ENCODE data around the gene CNKSR2. TPM values are rescaled to one million over a fixed set of nuclear protein-coding genes. Genes with fewer than 3 reads are reported as not detected.

The CNKSR2 gene
- total RNA-seq, 2 donors from 2014 or later = 4.4 to 7.6 TPM

DNA sequence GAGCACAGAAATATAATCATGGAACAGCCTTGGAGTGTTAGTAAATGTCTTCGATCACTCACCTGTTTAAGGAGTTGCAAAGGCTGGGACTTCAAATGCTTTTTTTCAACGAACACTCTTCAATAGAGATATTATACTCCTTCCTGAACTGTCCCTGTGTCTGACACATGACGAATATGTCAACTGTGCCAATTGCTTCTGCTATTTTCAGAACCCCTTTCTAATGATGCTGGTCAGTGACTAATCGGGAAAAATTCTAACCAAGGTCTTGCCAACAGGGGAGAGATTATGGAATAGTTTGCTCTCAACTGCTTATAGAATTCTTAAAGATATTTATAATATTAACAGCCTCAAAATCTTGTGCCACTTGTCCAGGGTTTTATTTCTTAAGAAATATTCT, 292.5 kb downstream of the CNKSR2 start:
- Mint-ChIP-seq H3K4me1 (ENCODE audit: low read depth) (no peaks in the 10 kb centered on the region), H3K36me3 (ENCODE audit: insufficient read depth in 2 of 2) (no peaks in the 10 kb centered on the region), H3K27me3 (ENCODE audit: low read depth) (peaks cover 23% of the 10 kb centered on the region), H3K27ac (no peak overlapping the region), H3K4me3 (no peak overlapping the region), H3K9me3 (peaks cover 0 to 2% of the 10 kb centered on the region in 2 donors)
- ATAC-seq (replicated peaks in 1 of 2) (no peak), DNase-seq (no peak)

DNA sequence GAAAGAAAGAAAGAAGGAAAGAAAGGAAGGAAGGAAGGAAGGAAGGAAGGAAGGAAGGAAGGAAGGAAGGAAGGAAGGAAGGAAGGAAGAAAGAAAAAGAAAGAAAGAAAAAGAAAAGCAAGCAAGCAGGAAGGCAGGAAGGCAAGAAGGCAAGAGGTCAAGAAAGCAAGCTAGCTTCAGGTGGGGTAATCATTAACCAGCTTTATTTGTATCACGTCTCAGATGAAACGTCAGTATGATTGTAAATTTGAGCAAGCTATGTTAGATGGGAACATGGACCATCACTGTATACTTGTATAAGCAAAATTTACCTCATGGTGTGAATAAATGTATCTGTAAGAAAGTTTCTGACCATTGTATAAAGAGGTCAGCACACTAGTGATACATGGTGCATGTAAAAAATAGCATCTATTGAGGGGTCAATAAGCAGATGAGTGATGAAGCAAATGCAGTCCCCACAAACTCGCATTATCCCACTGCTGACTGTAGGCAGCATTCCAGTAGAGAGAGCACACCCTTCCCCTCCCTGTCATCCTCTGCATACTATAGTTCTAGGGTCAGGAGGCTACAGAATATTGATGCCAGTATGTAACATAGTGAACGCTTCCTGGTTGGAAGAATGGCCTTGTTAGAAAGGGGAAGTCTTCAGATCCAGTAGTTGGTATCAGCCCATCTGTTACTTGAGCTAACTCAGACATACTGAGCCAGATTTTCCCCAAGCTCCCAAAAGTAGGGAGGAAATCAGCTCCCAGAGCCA, 300.4 kb downstream of the CNKSR2 start:
- Mint-ChIP-seq H3K36me3 (ENCODE audit: insufficient read depth in 2 of 2) (no peaks in the 10 kb centered on the region), H3K27ac (no peak overlapping the region), H3K4me1 (ENCODE audit: low read depth) (no peaks in the 10 kb centered on the region), H3K4me3 (no peak overlapping the region), H3K27me3 (ENCODE audit: low read depth) (peaks cover 13% of the 10 kb centered on the region), H3K9me3 (peaks cover 0 to 5% of the 10 kb centered on the region in 2 donors)
- DNase-seq = no peak
- no peak for ATAC-seq (replicated peaks in 1 of 2)

DNA sequence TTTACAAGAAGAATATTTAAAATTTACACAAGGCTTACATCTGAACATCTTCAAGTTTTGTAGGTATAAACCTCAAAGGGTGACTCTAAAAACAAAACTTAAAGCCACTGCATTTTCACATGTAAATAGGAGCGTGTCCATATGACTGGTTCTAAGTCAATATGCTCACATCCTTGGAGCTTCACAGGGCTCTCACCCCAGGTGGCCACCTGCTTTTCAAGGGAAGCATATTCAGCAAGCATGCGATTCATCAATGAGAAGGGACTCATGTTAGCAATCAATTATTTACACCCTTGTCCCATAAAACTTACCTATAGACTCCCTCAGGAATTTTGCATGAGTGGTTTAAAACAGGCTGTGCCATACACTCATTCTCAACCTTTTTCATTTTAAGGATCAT, 301.7 kb downstream of the CNKSR2 start:
- no peaks in the 10 kb centered on the region for H3K36me3 Mint-ChIP-seq (ENCODE audit: insufficient read depth in 2 of 2)
- no peak overlapping the region for H3K27ac Mint-ChIP-seq
- DNase-seq = no peak
- no peaks in the 10 kb centered on the region for H3K4me1 Mint-ChIP-seq (ENCODE audit: low read depth)
- peaks cover 0 to 5% of the 10 kb centered on the region in 2 donors for H3K9me3 Mint-ChIP-seq
- H3K27me3 Mint-ChIP-seq (ENCODE audit: low read depth) = peaks cover 17% of the 10 kb centered on the region
- H3K4me3 Mint-ChIP-seq = no peak overlapping the region
- ATAC-seq (replicated peaks in 1 of 2) = no peak

DNA sequence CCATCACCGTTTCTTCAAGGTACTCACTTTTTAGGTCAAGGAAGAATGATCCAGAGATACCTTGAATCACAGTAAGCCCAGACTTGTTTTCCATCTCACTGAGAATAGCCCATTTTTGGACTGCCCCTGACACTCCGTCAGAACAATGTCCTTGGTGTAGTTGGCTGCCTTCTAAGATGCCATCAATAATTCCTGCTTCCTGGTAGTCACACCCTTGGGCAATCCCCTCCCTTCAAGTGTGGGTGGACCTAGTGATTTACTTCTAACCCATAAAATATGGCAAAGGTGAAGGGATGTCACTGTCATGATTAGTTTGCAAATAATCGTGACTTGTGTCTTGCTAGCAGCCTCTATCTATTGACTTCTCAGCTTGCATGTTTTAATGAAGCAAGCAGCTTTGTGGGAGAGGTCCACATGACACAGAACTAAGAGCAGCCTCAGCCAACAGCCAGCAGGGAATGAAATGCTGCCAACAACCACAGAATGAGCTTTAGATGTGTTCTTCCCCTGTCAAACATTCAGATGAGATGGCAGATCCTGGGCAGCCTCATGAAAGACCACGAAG, 303.9 kb downstream of the CNKSR2 start:
- Mint-ChIP-seq H3K9me3 (peaks cover 0 to under 1% of the 10 kb centered on the region in 2 donors), H3K36me3 (ENCODE audit: insufficient read depth in 2 of 2) (no peaks in the 10 kb centered on the region), H3K4me3 (no peak overlapping the region), H3K27ac (no peak overlapping the region), H3K4me1 (ENCODE audit: low read depth) (no peaks in the 10 kb centered on the region), H3K27me3 (ENCODE audit: low read depth) (peaks cover 12% of the 10 kb centered on the region)
- no peak for DNase-seq
- no peak for ATAC-seq (replicated peaks in 1 of 2)

DNA sequence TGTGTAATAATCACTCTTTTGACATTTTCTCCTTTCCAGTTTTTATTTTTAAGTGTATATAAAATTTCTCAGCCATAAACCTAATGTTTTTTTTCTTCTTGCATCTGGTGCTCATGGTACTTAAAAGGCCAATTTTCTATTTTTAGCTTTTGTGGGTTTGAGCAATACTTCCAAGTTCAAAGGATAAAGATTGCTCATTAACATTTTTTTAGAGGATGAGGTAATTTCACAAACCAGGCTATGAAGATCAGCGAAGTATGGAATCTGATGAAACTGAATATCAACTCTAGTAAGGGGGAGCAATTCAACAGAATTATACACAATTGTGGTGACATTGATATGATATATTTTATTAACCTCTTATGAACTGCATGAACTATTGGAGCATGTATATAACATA, 309.7 kb downstream of the CNKSR2 start:
- Mint-ChIP-seq H3K4me3 (no peak overlapping the region), H3K9me3 (no peaks in the 10 kb centered on the region), H3K27me3 (ENCODE audit: low read depth) (peaks cover 17% of the 10 kb centered on the region), H3K36me3 (ENCODE audit: insufficient read depth in 2 of 2) (no peaks in the 10 kb centered on the region), H3K27ac (no peak overlapping the region), H3K4me1 (ENCODE audit: low read depth) (no peaks in the 10 kb centered on the region)
- no peak for ATAC-seq (replicated peaks in 1 of 2)
- no peak for DNase-seq

DNA sequence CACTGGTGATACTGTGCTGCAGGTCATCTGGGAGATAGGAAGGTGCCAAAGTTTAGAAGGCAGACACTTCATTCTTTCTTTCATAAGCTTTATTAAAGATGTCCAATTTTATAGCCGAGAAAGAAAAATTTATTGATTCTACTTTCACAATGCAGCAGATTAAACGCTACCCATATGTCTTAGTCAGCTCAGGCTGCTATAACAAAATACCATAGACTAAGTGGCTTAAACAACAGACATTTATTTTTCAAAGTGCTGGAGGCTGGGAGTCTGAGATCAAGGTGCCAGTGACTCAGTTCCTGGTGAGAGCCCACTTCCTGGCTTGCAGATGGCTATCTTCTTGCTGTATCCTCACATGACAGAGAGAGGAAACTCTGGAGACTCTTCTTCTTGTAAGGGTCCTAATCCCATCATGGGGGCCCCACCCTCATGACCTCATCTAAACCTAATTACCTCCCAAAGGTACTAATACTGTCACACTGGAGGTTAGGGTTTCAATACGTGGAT, 317.3 kb downstream of the CNKSR2 start:
- peaks cover 12% of the 10 kb centered on the region for H3K4me1 Mint-ChIP-seq (ENCODE audit: low read depth)
- H3K4me3 Mint-ChIP-seq = no peak overlapping the region
- H3K27ac Mint-ChIP-seq = no peak overlapping the region
- H3K27me3 Mint-ChIP-seq (ENCODE audit: low read depth) = no peaks in the 10 kb centered on the region
- no peaks in the 10 kb centered on the region for H3K36me3 Mint-ChIP-seq (ENCODE audit: insufficient read depth in 2 of 2)
- DNase-seq (peak in 1 of 2 donors; percentile 2), ATAC-seq (replicated peaks in 1 of 2) (no peak)
- H3K9me3 Mint-ChIP-seq = peaks cover 0 to 2% of the 10 kb centered on the region in 2 donors

DNA sequence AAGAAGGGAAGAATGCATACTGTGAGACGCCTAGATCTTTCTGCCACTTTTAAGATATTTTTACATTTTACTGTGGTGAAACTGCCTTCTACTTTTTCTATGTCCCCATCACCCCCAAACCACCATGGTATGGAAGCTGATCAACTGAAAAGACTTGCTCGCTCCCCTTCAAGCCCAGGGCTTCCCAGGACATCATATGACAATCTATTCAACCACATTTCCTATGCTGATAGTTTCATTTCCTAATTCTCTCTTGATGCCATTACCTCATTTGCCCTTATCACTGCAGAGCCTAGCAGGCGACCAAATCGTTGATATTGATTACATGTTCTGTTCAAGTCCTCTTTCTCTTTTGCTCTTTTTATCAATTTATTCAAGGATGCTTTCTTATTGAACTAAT, 324.1 kb downstream of the CNKSR2 start:
- Mint-ChIP-seq H3K36me3 (ENCODE audit: insufficient read depth in 2 of 2) (no peaks in the 10 kb centered on the region), H3K9me3 (peaks cover 0 to 4% of the 10 kb centered on the region in 2 donors), H3K27me3 (ENCODE audit: low read depth) (peaks cover 7% of the 10 kb centered on the region), H3K4me1 (ENCODE audit: low read depth) (no peaks in the 10 kb centered on the region), H3K27ac (no peak overlapping the region), H3K4me3 (no peak overlapping the region)
- DNase-seq (no peak), ATAC-seq (replicated peaks in 1 of 2) (no peak)

DNA sequence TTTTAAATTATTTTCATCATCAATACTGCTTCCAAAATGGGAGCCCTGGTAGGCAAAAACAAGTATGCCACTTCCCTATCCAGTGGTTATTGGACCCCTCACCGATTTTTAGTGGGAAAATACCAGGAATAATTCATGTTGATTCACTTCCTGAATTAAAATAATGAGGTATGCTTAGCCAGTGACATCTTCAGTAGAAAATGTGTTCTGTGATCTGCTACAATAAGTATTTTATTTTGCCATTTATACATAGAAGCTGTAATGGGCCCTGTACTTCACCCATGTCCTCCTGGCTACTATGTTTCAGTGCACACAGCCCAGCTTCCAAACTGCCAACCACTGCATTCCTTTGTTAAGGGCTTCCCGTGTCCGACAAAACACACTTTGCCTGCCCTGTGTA, 324.9 kb downstream of the CNKSR2 start:
- ATAC-seq (replicated peaks in 1 of 2) (no peak), DNase-seq (no peak)
- Mint-ChIP-seq H3K4me3 (no peak overlapping the region), H3K4me1 (ENCODE audit: low read depth) (no peaks in the 10 kb centered on the region), H3K36me3 (ENCODE audit: insufficient read depth in 2 of 2) (no peaks in the 10 kb centered on the region), H3K27me3 (ENCODE audit: low read depth) (peaks cover 7% of the 10 kb centered on the region), H3K27ac (no peak overlapping the region), H3K9me3 (peaks cover 0 to 4% of the 10 kb centered on the region in 2 donors)

DNA sequence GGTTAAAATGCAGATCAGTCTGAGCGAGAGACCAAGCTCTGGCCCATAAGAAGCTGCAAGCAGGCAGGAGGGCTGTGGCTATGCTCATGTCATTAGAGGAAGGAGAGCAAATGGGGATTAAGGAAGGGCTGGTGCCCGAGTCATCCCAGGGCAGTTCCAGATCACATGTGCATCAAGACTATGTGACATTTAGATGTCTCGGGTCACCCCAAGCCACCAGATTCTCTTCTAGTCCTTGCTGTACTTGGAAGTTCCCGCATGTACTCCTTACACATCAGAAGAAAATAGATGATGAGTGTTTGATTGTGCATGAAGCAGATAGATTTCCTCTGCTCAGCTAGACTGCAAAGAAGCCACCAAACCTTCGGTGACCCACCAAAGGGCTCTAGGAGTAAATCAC, 326.1 kb downstream of the CNKSR2 start:
- DNase-seq (no peak), ATAC-seq (replicated peaks in 1 of 2) (no peak)
- Mint-ChIP-seq H3K27me3 (ENCODE audit: low read depth) (peaks cover 7% of the 10 kb centered on the region), H3K27ac (no peak overlapping the region), H3K4me1 (ENCODE audit: low read depth) (no peaks in the 10 kb centered on the region), H3K4me3 (no peak overlapping the region), H3K9me3 (peaks cover 0 to 4% of the 10 kb centered on the region in 2 donors), H3K36me3 (ENCODE audit: insufficient read depth in 2 of 2) (no peaks in the 10 kb centered on the region)

DNA sequence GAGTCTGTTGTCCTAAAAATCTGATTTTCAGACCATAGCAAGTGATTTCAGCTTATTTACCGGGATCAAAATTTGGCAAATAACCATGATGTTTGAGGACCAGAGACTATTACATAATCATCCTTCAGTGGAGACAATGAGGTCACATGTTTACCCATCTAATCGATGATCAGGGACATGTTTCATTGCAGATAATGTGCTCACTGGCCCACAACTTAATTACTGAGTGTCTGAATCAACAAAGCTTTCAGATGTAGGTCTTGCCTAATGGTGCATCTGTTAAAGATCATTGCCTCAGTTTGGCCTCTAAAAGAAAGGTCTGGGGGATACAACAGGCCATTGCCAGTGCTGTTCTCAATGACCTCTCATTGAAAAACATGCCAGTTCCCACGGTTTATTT, 326.7 kb downstream of the CNKSR2 start:
- ATAC-seq (replicated peaks in 1 of 2) = no peak
- Mint-ChIP-seq H3K27me3 (ENCODE audit: low read depth) (peaks cover 7% of the 10 kb centered on the region), H3K4me1 (ENCODE audit: low read depth) (no peaks in the 10 kb centered on the region), H3K27ac (no peak overlapping the region), H3K4me3 (no peak overlapping the region), H3K9me3 (peaks cover 0 to 4% of the 10 kb centered on the region in 2 donors), H3K36me3 (ENCODE audit: insufficient read depth in 2 of 2) (no peaks in the 10 kb centered on the region)
- no peak for DNase-seq

DNA sequence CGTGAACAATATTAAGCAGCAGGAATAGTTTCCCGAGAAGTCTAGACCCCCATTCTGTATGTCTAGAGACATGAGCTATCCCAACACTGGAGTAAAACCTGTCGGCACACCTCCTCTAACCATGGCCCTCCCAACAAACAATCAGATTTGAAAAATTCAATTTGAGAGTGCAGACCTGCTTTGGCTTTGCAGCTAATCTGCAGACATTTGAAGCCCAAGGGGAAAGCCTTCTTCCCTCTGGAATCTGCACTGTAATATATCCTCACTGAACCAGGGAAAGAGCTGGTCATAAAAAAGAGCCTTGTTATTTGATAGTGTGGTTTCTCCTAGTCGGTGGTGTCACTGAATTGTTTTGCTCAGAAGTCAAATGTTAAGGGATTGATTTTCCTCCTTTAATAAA, 328.5 kb downstream of the CNKSR2 start:
- Mint-ChIP-seq H3K9me3 (peaks cover 0 to 6% of the 10 kb centered on the region in 2 donors), H3K36me3 (ENCODE audit: insufficient read depth in 2 of 2) (no peaks in the 10 kb centered on the region), H3K4me3 (no peak overlapping the region), H3K27ac (no peak overlapping the region), H3K27me3 (ENCODE audit: low read depth) (peaks cover 7% of the 10 kb centered on the region), H3K4me1 (ENCODE audit: low read depth) (no peaks in the 10 kb centered on the region)
- ATAC-seq (replicated peaks in 1 of 2) = no peak
- DNase-seq = no peak

Data from activated T-cell treated with anti-CD3 and anti-CD28 coated beads, Interleukin-2, amount 50 U/mL, for 72 hours (primary cell).